Stimulated activated naive B cell treated with anti-CD40 and anti-IgM and Interleukin-4, amounts not matched to agents 10 μg/mL and 1 μg/mL and 100 μg/mL, for 72 hours (primary cell): ENCODE measurements around the gene ALDOC.
"Not testable (repeated sequence)": the region's sequence is repeated elsewhere in the genome, so short reads cannot be mapped to it uniquely, and the experiment has no call there.

Source experiments
- ATAC-seq, 2 donors: fragments of 150-1000 bp; cut with Tn5 transposase; replicated peaks; 2 replicates each; pipeline ENCODE4 v1.10.0; 2021; ENCODE audit warnings: moderate library complexity in 1 of 2
- DNase-seq: peaks from one replicate; pipeline ENCODE4 v3.0.0; 2021
- H3K27ac Mint-ChIP-seq: one replicate; pipeline ENCODE4 v1.8.0; 2022; ENCODE audit warnings: mild to moderate bottlenecking, mixed read lengths
- H3K27me3 Mint-ChIP-seq, 2 donors: one replicate each; pipeline ENCODE4 v1.8.0; 2022; ENCODE audit warnings: mixed read lengths in 2 of 2
- H3K36me3 Mint-ChIP-seq, 2 donors: one replicate each; pipeline ENCODE4 v1.8.0; 2022; ENCODE audit warnings: mixed read lengths in 2 of 2, mild to moderate bottlenecking in 1 of 2
- H3K4me1 Mint-ChIP-seq, 2 donors: one replicate each; pipeline ENCODE4 v1.8.0; 2022; ENCODE audit warnings: mixed read lengths in 2 of 2, mild to moderate bottlenecking in 1 of 2
- H3K4me3 Mint-ChIP-seq, 2 donors: one replicate each; pipeline ENCODE4 v1.8.0; 2022; ENCODE audit warnings: mild to moderate bottlenecking in 2 of 2, mixed read lengths in 2 of 2, moderate library complexity in 1 of 2
- H3K9me3 Mint-ChIP-seq, 2 donors: one replicate each; pipeline ENCODE4 v1.8.0; 2022; ENCODE audit warnings: mixed read lengths in 2 of 2, mild to moderate bottlenecking in 1 of 2

Gene ALDOC

DNA sequence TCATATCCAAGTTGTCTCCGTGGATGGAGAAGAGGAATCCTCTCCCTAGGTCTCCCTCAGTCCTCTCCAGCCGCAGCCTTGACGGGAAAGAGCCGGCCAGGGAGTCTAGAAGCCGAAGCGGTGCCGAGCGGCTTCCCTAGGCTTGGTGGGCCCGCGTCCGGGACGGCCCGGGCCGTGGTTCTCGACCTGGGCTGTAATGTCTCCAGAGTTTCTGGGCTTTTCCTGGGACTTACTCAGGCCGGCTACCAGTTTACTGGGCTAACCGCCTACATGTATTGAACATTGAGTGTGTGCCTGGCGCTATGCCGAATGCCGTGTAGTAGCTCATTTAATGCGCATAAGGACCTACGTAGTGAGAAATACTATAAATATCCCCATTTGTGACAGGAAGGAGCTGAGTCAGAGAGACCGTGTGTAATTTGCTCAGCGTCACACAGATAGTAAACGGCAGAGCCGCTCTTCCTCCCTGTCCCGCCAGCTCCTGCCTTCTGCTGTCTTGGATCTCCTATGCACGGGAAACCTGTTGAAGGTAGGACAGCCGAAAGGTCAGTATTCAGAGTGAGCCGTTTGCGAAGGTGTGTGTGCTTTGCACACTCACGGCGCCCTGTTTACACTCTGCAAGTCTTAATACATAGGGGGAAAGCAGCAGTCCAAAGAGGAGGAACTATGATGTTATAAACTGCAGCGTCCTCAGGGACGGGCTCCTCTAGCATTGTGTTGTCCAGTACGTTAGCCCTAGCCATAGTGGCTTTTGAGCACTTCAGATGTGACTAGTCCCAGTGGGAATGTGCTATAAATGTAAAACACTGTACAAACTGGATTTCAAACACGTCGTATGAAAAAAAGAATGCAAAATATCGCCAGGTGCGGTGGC, 22.9 kb upstream of the ALDOC start:
- H3K27me3 Mint-ChIP-seq: no peaks in the 10 kb centered on the region
- H3K9me3 Mint-ChIP-seq: no peaks in the 10 kb centered on the region
- peaks cover 17 to 31% of the 10 kb centered on the region in 2 donors for H3K4me1 Mint-ChIP-seq
- peak overlapping the region; percentile 91 to 97 for H3K4me3 Mint-ChIP-seq
- H3K36me3 Mint-ChIP-seq: peaks cover 3 to 16% of the 10 kb centered on the region in 2 donors
- DNase-seq: peak; percentile 59
- H3K27ac Mint-ChIP-seq: peak overlapping the region; percentile 95
- ATAC-seq: peak; percentile 75 to 80

DNA sequence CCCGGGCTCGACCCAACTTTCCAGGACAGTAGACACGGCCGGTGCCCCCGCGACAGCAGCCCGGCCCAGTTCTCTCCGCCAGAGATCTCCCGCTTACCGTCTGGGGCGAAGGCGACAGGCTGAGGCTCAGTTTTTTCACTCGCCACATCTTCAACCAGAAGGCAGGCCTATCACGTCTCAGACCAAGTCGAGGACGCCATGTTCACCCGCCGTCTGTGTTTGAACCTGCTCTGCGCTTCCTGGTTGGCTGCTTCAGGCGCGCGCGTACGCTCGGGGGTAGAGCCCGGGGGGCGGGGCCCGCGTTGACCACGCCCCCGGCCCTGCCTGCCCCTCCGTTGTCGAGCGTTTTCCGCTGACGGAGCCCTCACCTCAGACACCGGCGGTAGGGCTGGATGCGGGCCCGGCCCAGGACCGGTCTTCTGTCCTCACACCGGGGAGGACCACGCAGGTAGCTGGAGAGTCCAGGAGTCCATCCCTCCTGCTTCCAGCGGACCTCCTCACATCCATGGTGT, 22.2 kb upstream of the ALDOC start, which contains the start of gene SPAG5:
SPAG5 (minus strand) TSS at position 227 of the 512 bp plus-strand sequence; CDS start at position 148, 79 bp downstream.
- H3K4me3 Mint-ChIP-seq: peak within 1 kb of the TSS; percentile 91 to 97
- H3K27ac Mint-ChIP-seq: peak within 1 kb of the TSS; percentile 95
- H3K4me1 Mint-ChIP-seq: peaks cover 16 to 31% of the 10 kb centered on the region in 2 donors
- peak; percentile 89 to 94 for ATAC-seq
- peak; percentile 92 for DNase-seq
- H3K9me3 Mint-ChIP-seq: no peaks in the 10 kb centered on the region
- H3K36me3 Mint-ChIP-seq: peaks cover 0 to 13% of the 10 kb centered on the region in 2 donors
- no peaks in the 10 kb centered on the region for H3K27me3 Mint-ChIP-seq

DNA sequence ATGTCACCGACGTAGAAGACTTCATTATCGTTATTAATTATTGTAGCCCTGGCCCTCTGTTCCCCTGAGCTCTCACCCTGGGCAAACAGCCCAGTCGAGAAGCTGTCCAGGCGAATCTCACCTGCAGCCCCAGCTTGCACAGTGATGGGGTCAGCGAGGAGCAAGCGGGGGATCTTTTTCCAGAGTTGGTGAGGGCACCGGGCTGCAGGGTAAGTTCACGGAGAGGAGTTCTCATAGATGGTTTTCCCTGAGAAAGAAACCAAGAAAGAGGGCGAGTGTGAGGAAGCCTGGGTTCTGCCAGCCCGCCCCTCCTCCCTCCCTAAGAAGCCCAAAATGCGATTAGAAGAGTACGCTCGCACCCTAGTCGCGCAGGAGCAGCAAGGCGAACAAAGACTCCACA, 21.7 kb upstream of the ALDOC start:
- Mint-ChIP-seq H3K27ac (peak overlapping the region; percentile 95), H3K9me3 (no peaks in the 10 kb centered on the region), H3K4me1 (peaks cover 16 to 31% of the 10 kb centered on the region in 2 donors), H3K27me3 (no peaks in the 10 kb centered on the region), H3K36me3 (peaks cover 0 to 9% of the 10 kb centered on the region in 2 donors), H3K4me3 (peak overlapping the region; percentile 91 to 97)
- ATAC-seq (no peak), DNase-seq (no peak)

DNA sequence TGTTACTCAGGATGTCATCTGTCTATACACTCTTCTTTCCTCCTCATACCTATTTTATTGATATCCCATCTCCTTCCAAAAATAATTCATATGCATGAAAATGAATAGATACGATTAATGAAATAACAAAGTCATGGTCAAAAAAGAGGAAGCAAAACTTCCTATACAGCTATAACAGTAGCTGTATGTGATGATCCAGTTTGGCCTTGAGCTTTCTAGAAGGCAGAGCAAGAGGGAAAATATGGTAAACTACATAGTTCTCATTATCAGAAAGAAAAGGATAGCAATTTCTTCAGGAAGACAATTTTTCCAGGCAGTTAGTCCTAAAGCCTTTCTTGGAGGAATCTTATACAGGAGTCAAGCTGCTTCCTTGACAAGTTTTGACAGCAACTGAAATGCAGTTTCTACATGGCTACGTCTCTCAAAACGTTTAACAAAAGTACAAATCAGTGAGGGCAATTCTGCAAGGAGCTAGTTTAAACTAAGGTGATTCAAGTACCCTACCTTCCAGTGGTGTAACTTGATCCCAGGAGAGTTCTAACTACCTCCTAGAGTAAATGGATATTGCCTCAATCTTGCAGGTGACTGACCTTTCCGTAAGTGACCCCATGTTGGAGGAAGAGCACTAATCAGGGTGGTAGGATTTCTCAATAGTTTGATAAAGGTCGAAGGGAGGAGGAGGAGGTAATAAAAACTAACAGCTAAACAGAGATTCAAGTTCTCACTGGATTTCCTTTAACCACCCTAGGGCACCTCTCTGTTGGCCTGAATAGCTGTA, 21.1 kb upstream of the ALDOC start:
- Mint-ChIP-seq H3K27me3 (no peaks in the 10 kb centered on the region), H3K27ac (peak overlapping the region; percentile 95), H3K4me3 (peak overlapping the region; percentile 91 to 97), H3K4me1 (peaks cover 16 to 31% of the 10 kb centered on the region in 2 donors), H3K9me3 (no peaks in the 10 kb centered on the region), H3K36me3 (peaks cover 0 to 8% of the 10 kb centered on the region in 2 donors)
- DNase-seq (no peak), ATAC-seq (no peak)

DNA sequence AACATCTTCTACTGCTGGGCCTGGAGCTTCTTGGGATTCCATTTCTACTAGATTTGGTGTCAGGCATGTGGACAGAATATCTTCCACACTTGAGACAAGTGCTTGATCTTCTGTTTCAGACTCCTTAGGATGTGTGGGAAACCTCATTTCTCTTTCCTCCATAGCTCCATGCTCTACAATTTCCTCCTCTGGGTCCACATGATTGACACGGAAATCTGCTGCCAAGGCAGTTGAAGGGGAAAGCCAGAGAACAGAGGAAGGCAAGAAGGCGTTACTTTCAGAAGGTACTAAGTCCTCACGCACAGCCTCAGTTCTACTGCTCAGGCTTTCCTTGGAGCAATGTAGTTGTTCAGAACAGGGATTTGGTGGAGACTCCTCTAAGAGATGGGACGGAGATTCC, 15.6 kb upstream of the ALDOC start:
- H3K36me3 Mint-ChIP-seq: peaks cover 20 to 23% of the 10 kb centered on the region in 2 donors
- H3K27me3 Mint-ChIP-seq: no peaks in the 10 kb centered on the region
- H3K4me3 Mint-ChIP-seq: no peak overlapping the region
- H3K9me3 Mint-ChIP-seq: no peaks in the 10 kb centered on the region
- DNase-seq: no peak
- peaks cover 0 to under 1% of the 10 kb centered on the region in 2 donors for H3K4me1 Mint-ChIP-seq
- no peak for ATAC-seq
- no peak overlapping the region for H3K27ac Mint-ChIP-seq

DNA sequence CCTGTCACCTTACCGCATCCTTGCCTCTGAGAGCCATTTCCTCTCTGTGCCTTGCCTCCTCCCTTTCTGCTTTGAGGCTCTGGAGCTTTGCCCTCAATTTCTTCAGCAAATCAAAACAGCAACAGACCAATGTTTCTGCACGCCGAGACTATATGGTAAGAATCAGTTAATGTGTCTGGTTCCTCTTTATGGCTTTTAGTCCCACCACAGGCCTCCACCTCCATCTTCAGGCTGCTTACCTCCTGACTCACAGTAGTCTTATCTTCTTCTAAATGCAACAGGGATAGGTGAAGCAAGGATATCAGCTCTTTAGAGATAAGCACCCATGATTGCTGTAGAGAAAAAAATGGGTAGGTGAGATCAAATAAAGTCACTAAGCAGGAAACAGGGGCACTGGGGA, 9.2 kb upstream of the ALDOC start:
- H3K4me1 Mint-ChIP-seq: no peaks in the 10 kb centered on the region
- DNase-seq (no peak), ATAC-seq (no peak)
- no peak overlapping the region for H3K4me3 Mint-ChIP-seq
- no peaks in the 10 kb centered on the region for H3K9me3 Mint-ChIP-seq
- H3K27me3 Mint-ChIP-seq: no peaks in the 10 kb centered on the region
- peaks cover 20 to 22% of the 10 kb centered on the region in 2 donors for H3K36me3 Mint-ChIP-seq
- H3K27ac Mint-ChIP-seq: no peak overlapping the region

DNA sequence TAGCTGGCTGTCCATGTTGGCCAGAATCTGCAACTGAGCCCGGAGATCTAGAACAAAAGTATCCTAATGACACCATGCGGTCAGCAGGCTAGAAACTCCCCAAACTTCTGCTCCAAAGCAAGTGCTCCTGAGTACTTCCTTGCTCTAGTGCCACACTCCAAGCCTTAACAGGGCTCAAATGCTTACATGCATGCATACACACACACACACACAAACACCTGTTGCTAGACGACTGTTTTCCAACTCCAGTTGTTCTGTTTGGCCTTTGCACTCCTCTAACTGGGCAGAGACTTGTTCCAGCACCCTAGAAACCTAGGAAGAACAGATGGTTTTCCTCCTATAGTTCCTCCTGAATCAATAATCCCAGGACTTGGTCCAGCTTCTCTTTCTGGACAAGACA, 7.7 kb upstream of the ALDOC start:
- Mint-ChIP-seq H3K4me3 (no peak overlapping the region), H3K36me3 (peaks cover 25 to 30% of the 10 kb centered on the region in 2 donors), H3K9me3 (no peaks in the 10 kb centered on the region), H3K27ac (no peak overlapping the region), H3K27me3 (no peaks in the 10 kb centered on the region), H3K4me1 (no peaks in the 10 kb centered on the region)
- no peak for ATAC-seq
- no peak for DNase-seq

DNA sequence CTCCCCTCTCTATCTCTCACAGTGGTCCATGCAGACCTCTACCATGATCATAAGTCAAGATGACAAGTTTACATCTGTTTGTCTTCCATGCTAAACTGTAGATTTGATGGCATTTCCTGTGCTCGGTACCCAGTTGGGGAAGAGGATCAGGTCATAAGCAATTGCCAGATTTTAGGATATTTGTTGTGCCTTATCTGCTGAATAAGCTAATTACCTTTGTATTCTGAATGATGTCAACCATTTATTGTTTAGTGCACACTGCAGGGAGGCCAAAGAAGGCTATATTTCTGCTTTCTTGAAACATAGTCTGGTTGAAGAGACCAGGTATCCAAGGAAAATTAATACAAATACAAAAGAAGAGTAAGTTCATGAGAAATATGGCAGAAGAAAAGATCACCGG, 5.8 kb upstream of the ALDOC start:
- no peak for DNase-seq
- H3K9me3 Mint-ChIP-seq: no peaks in the 10 kb centered on the region
- no peak for ATAC-seq
- peaks cover 25 to 26% of the 10 kb centered on the region in 2 donors for H3K36me3 Mint-ChIP-seq
- no peaks in the 10 kb centered on the region for H3K4me1 Mint-ChIP-seq
- no peak overlapping the region for H3K4me3 Mint-ChIP-seq
- no peaks in the 10 kb centered on the region for H3K27me3 Mint-ChIP-seq
- no peak overlapping the region for H3K27ac Mint-ChIP-seq

DNA sequence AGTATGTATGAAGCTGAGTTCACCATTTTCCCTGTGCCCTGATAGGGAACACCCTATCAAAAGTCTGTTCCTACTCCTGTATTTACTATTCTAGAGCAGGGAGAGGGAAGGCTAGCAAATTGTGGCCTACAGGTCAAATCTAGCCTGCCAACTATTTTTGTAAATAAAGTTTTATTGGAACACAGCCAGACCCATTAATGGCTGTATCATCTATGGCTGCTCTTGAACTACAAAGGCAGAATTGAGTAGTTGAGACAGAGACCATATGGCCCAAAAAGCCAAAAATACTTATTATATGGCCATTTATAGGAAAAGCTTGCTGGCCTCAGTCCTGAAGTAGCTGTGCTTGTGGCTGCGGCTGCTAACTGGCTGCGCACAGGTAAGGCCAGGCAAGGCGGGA, 4.3 kb upstream of the ALDOC start:
- DNase-seq (no peak), ATAC-seq (no peak)
- no peaks in the 10 kb centered on the region for H3K27me3 Mint-ChIP-seq
- H3K9me3 Mint-ChIP-seq: no peaks in the 10 kb centered on the region
- H3K27ac Mint-ChIP-seq: no peak overlapping the region
- peaks cover 23 to 30% of the 10 kb centered on the region in 2 donors for H3K36me3 Mint-ChIP-seq
- no peak overlapping the region for H3K4me3 Mint-ChIP-seq
- peaks cover 9 to 15% of the 10 kb centered on the region in 2 donors for H3K4me1 Mint-ChIP-seq

DNA sequence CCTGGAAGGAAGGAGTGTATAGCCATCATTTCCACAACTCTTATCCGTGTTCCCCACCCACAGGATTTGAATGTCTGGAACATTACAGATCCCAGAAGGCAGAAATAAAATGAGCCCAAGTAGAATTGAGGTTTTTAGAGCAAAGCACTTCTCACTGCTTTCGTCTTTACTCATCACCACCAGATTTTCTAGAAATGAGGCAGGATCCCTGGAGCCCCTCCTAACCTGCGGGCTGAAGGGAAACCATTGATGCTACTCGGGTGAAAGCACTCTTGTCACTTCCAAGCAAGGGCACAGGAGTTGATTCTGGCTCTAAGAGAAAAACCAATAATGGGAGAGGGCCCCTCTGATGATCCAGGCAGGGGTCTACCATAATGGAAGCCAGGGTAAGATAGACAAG, 2.8 kb upstream of the ALDOC start:
- Mint-ChIP-seq H3K4me1 (peaks cover 11 to 20% of the 10 kb centered on the region in 2 donors), H3K9me3 (no peaks in the 10 kb centered on the region), H3K36me3 (peaks cover 20 to 22% of the 10 kb centered on the region in 2 donors), H3K27ac (no peak overlapping the region), H3K27me3 (no peaks in the 10 kb centered on the region), H3K4me3 (no peak overlapping the region)
- ATAC-seq: no peak
- no peak for DNase-seq

DNA sequence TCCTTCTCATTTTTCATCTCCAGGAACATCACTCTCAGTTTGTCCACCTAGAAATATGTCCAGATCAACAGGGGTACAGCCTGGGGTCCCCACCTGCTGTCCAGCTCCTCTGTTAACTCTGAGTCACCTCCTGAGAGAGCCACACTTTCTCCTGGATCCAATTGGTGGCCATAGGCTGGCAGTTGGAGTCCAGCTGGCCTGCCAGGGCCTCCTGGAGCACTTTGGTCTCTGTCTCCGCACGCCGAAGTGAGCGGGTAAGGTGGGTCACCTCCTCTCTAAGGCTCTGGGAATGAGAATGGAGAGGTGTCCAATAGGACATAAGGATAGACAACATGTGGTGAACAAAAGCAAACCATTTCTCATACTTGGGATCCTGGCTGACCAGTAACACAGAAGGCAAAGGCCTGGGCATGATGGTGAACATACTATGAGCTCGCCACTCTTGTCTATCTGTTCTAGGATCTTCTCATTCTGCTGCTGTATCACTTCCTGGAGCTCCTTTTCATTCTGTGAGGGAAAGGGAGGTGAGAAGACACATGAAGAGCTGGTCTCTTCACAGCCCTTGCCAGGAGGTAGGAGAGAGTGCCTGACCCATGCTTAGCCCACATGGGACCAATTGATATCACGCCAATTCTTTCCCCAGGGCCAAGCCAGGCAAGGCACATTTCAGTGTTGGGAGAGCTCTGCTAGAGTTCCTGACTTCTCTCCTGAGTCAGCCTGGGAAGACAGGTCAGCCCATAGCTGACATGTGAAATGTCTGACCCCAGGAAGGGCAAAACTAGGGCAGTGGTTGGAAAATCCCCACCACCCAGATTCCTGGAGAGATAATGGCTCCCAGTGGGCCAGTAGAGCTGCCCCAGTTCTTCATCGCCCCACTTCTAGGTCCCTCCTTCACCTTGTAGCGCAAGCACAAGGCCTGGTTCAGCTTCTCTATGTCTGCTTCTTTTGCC, 1.8 kb upstream of the ALDOC start:
- peaks cover 21 to 33% of the 10 kb centered on the region in 2 donors for H3K36me3 Mint-ChIP-seq
- no peak for ATAC-seq
- no peak overlapping the region for H3K27ac Mint-ChIP-seq
- DNase-seq: no peak
- H3K9me3 Mint-ChIP-seq: no peaks in the 10 kb centered on the region
- peaks cover 11 to 24% of the 10 kb centered on the region in 2 donors for H3K4me1 Mint-ChIP-seq
- H3K27me3 Mint-ChIP-seq: no peaks in the 10 kb centered on the region
- no peak overlapping the region for H3K4me3 Mint-ChIP-seq

DNA sequence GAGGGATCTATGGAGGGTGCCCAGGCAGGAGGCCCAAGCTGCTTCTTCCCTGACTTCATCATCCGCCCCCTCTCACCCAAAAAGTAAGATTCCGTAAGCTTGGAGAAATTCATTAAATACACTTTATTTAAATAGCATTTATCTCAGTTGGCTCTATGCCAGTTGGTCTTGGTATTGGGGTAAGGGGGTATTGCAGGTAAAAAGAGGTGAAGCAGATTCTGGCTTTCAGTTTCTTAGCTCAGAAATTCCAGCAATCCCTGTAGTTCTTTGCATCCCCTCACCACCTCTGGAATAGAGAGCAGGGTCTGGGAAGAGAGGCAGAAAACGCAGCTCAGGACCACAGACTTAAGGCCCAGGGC, 750 bp upstream of the ALDOC start:
- Mint-ChIP-seq H3K4me1 (peaks cover 17 to 32% of the 10 kb centered on the region in 2 donors), H3K4me3 (peak overlapping the region in 1 of 2 donors; percentile 85), H3K27me3 (no peaks in the 10 kb centered on the region), H3K9me3 (no peaks in the 10 kb centered on the region), H3K27ac (peak overlapping the region; percentile 94), H3K36me3 (peaks cover 21 to 39% of the 10 kb centered on the region in 2 donors)
- no peak for ATAC-seq
- no peak for DNase-seq

DNA sequence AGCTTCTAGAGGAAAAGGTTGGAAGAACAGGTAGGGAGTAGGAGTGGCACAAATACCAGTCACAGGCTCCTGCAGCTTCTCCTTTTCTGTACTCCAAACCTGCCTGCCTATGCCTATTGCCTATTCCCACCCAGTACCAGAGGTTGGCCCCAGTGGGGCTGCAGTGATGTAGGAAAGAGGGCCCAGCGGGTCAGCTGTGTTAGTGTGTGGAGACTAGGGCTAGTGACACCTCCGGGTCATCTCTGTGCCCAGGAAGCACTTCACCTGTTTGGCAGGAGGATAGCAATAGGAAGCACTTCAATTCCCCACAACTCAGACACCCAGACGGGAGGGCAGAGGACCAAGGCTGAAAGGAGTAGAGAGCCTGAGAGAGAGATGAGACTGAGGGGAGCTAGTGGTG, 679 bp downstream of the ALDOC start:
- Mint-ChIP-seq H3K4me1 (peaks cover 19 to 43% of the 10 kb centered on the region in 2 donors), H3K27ac (peak overlapping the region; percentile 94), H3K36me3 (peaks cover 21 to 39% of the 10 kb centered on the region in 2 donors), H3K4me3 (peak overlapping the region; percentile 85 to 93)
- H3K9me3 Mint-ChIP-seq, DNase-seq, H3K27me3 Mint-ChIP-seq, ATAC-seq: not testable (repeated sequence)
